Large intestine (tissue), 3 donors: ENCODE measurements around the gene ADAMTS10. TPM values are rescaled to one million over a fixed set of nuclear protein-coding genes. Genes with fewer than 3 reads are reported as not detected.

Experiments used
- DNase-seq, 2 donors: peaks; one replicate each; pipeline versions ENCODE4 v3.0.0 to v3.0.0-alpha.2; 2013
- H3K27ac ChIP-seq: one replicate; pipeline ENCODE4 v1.5.1; 2013; ENCODE audit warnings: low read length
- H3K27me3 ChIP-seq: 2 replicates; pipeline ENCODE4 v1.6.1; 2013; ENCODE audit warnings: low read length; ENCODE audit not compliant: control insufficient read depth, insufficient read depth
- H3K36me3 ChIP-seq: 2 replicates; pipeline ENCODE4 v1.6.1; 2013; ENCODE audit warnings: low read length; ENCODE audit not compliant: control insufficient read depth, insufficient read depth
- H3K4me1 ChIP-seq: one replicate; pipeline ENCODE4 v1.6.1; 2013; ENCODE audit warnings: low read length; ENCODE audit not compliant: control insufficient read depth, insufficient read depth
- H3K4me3 ChIP-seq: one replicate; pipeline ENCODE4 v1.5.1; 2013; ENCODE audit warnings: low read length
- H3K9me3 ChIP-seq: one replicate; pipeline ENCODE4 v1.6.1; 2013; ENCODE audit warnings: mild to moderate bottlenecking, low read depth, low read length, moderate library complexity; ENCODE audit not compliant: control insufficient read depth
- whole genome bisulfite sequencing: methylation state at CpG from one replicate; pipeline ENCODE4 v1.1.5; 2013; ENCODE audit warnings: low lambda C conversion rate; ENCODE audit not compliant: insufficient coverage; 5-methylcytosine and 5-hydroxymethylcytosine counted together
- polyA plus RNA-seq: library from polyadenylated mRNA; unstranded; fragments of 120-200 nt; gene quantifications from one replicate; pipeline ENCODE4 v1.2.1, GENCODE V29; 2013

The ADAMTS10 gene
- polyA plus RNA-seq, 1 donor = 17.3 TPM

- no peak overlapping the region for H3K4me3 ChIP-seq
- no peaks in the 10 kb centered on the region for H3K9me3 ChIP-seq
- H3K4me1 ChIP-seq = peaks cover 2% of the 10 kb centered on the region
- H3K27ac ChIP-seq = no peak overlapping the region
- H3K36me3 ChIP-seq = no peaks in the 10 kb centered on the region
- no CpG with 5 or more reads among the region's 12 CpGs for WGBS
- no peak for DNase-seq
- peaks cover 17% of the 10 kb centered on the region for H3K27me3 ChIP-seq
Measured at GRCh38 chr19:8611877-8612806, 1.6 kb upstream of the ADAMTS10 start.

GRCh38 chr19:8611391-8611876 is 919 bp upstream of the ADAMTS10 start:
- no peak for DNase-seq
- Histone ChIP-seq H3K4me3 (no peak overlapping the region), H3K36me3 (no peaks in the 10 kb centered on the region), H3K9me3 (no peaks in the 10 kb centered on the region), H3K27ac (no peak overlapping the region), H3K4me1 (peaks cover 2% of the 10 kb centered on the region), H3K27me3 (peaks cover 17% of the 10 kb centered on the region)
- no CpG with 5 or more reads among the region's 18 CpGs for WGBS

GRCh38 chr19:8610936-8611300 is 403 bp upstream of the ADAMTS10 start:
- DNase-seq = no peak
- Histone ChIP-seq H3K27ac (no peak overlapping the region), H3K27me3 (peaks cover 17% of the 10 kb centered on the region), H3K9me3 (no peaks in the 10 kb centered on the region), H3K36me3 (no peaks in the 10 kb centered on the region), H3K4me3 (no peak overlapping the region), H3K4me1 (peaks cover 2% of the 10 kb centered on the region)
- WGBS = no CpG with 5 or more reads among the region's 9 CpGs

GRCh38 chr19:8609279-8610040 is 1.1 kb downstream of the ADAMTS10 start:
- H3K4me3 ChIP-seq = peak overlapping the region; percentile 57
- H3K9me3 ChIP-seq = peaks cover 10% of the 10 kb centered on the region
- no peaks in the 10 kb centered on the region for H3K36me3 ChIP-seq
- H3K27me3 ChIP-seq = peaks cover 17% of the 10 kb centered on the region
- peaks cover 2% of the 10 kb centered on the region for H3K4me1 ChIP-seq
- peak in 1 of 2 donors; percentile 39 for DNase-seq
- no CpG with 5 or more reads among the region's 47 CpGs for WGBS
- peak overlapping the region; percentile 49 for H3K27ac ChIP-seq

- peaks cover 2% of the 10 kb centered on the region for H3K4me1 ChIP-seq
- H3K36me3 ChIP-seq = no peaks in the 10 kb centered on the region
- no peak overlapping the region for H3K27ac ChIP-seq
- peak overlapping the region; percentile 57 for H3K4me3 ChIP-seq
- DNase-seq = no peak
- WGBS = no CpG with 5 or more reads among the region's 5 CpGs
- peaks cover 10% of the 10 kb centered on the region for H3K9me3 ChIP-seq
- H3K27me3 ChIP-seq = peaks cover 17% of the 10 kb centered on the region
Measured at GRCh38 chr19:8608941-8609278, 1.6 kb downstream of the ADAMTS10 start.

- WGBS = 100% methylated on average over 3 of the region's 4 CpGs
- Histone ChIP-seq H3K4me3 (no peak overlapping the region), H3K9me3 (peaks cover 10% of the 10 kb centered on the region), H3K27me3 (peaks cover 17% of the 10 kb centered on the region), H3K27ac (no peak overlapping the region), H3K4me1 (peaks cover 2% of the 10 kb centered on the region), H3K36me3 (no peaks in the 10 kb centered on the region)
- DNase-seq = no peak
Measured at GRCh38 chr19:8607386-8607785, 3.1 kb downstream of the ADAMTS10 start.

GRCh38 chr19:8605514-8605913 is 5.0 kb downstream of the ADAMTS10 start:
- H3K27me3 ChIP-seq = peaks cover 17% of the 10 kb centered on the region
- DNase-seq = no peak
- peaks cover 10% of the 10 kb centered on the region for H3K9me3 ChIP-seq
- H3K4me1 ChIP-seq = peaks cover 2% of the 10 kb centered on the region
- H3K4me3 ChIP-seq = no peak overlapping the region
- WGBS = no CpG with 5 or more reads among the region's 17 CpGs
- peaks cover 5% of the 10 kb centered on the region for H3K36me3 ChIP-seq
- H3K27ac ChIP-seq = no peak overlapping the region

- Histone ChIP-seq H3K36me3 (peaks cover 5% of the 10 kb centered on the region), H3K9me3 (peaks cover 15% of the 10 kb centered on the region), H3K27ac (no peak overlapping the region), H3K4me1 (no peaks in the 10 kb centered on the region), H3K27me3 (no peaks in the 10 kb centered on the region), H3K4me3 (no peak overlapping the region)
- DNase-seq = no peak
- no CpG with 5 or more reads among the region's 5 CpGs for WGBS
Measured at GRCh38 chr19:8601796-8602195, 8.7 kb downstream of the ADAMTS10 start.

- Histone ChIP-seq H3K4me1 (no peaks in the 10 kb centered on the region), H3K9me3 (peaks cover 18% of the 10 kb centered on the region), H3K4me3 (no peak overlapping the region), H3K36me3 (peaks cover 5% of the 10 kb centered on the region), H3K27me3 (no peaks in the 10 kb centered on the region), H3K27ac (no peak overlapping the region)
- no peak for DNase-seq
- WGBS = no CpG with 5 or more reads among the region's 16 CpGs
Measured at GRCh38 chr19:8600816-8601215, 9.7 kb downstream of the ADAMTS10 start.

- Histone ChIP-seq H3K4me3 (no peak overlapping the region), H3K27me3 (no peaks in the 10 kb centered on the region), H3K27ac (no peak overlapping the region), H3K36me3 (peaks cover 5% of the 10 kb centered on the region), H3K4me1 (no peaks in the 10 kb centered on the region), H3K9me3 (peaks cover 11% of the 10 kb centered on the region)
- no peak for DNase-seq
- 94% methylated on average over 2 of the region's 2 CpGs for WGBS
Measured at GRCh38 chr19:8600064-8600463, 10.5 kb downstream of the ADAMTS10 start.
